ENCODE measurements around the gene C16orf74.

The C16orf74 gene

GRCh38 chr16:85716680-85717038, 34.2 kb downstream of the C16orf74 start:
- DNase-seq: no peak

GRCh38 chr16:85716022-85716679, 34.7 kb downstream of the C16orf74 start:
- no peak for DNase-seq

- DNase-seq: no peak
These were observed 35.5 kb downstream of the C16orf74 start for GRCh38 chr16:85715169-85716021.

- no peak for DNase-seq
These were observed 38.1 kb downstream of the C16orf74 start for GRCh38 chr16:85712801-85713200.

GRCh38 chr16:85711982-85712587, 38.8 kb downstream of the C16orf74 start:
- no peak for DNase-seq

GRCh38 chr16:85710732-85711131, 40.2 kb downstream of the C16orf74 start:
- no peak for DNase-seq

- no peak for DNase-seq
These were observed 40.9 kb downstream of the C16orf74 start for GRCh38 chr16:85709766-85710585.

- DNase-seq: no peak
These were observed 42.6 kb downstream of the C16orf74 start for GRCh38 chr16:85708338-85708737.

GRCh38 chr16:85707528-85708095, 43.3 kb downstream of the C16orf74 start:
- DNase-seq: no peak

GRCh38 chr16:85706449-85707034, 44.4 kb downstream of the C16orf74 start:
- no peak for DNase-seq

- no peak for DNase-seq
These were observed 45.7 kb downstream of the C16orf74 start for GRCh38 chr16:85704900-85705846.

- DNase-seq: no peak
These were observed 46.9 kb downstream of the C16orf74 start for GRCh38 chr16:85704011-85704410.

GRCh38 chr16:85699628-85700027, 51.3 kb downstream of the C16orf74 start:
- DNase-seq: no peak

GRCh38 chr16:85698935-85699558, 51.8 kb downstream of the C16orf74 start:
- no peak for DNase-seq

- no peak for DNase-seq
These were observed 52.4 kb downstream of the C16orf74 start for GRCh38 chr16:85698459-85698891.

GRCh38 chr16:85697431-85697830, 53.5 kb downstream of the C16orf74 start:
- DNase-seq: no peak

GRCh38 chr16:85696781-85697180, 54.1 kb downstream of the C16orf74 start:
- no peak for DNase-seq

- DNase-seq: no peak
These were observed 55.4 kb downstream of the C16orf74 start for GRCh38 chr16:85695196-85696128.

- DNase-seq: no peak
These were observed 60.3 kb downstream of the C16orf74 start for GRCh38 chr16:85690469-85691064.
